A549 (cell line): ENCODE measurements around the gene SNAI3. TPM values are rescaled to one million over a fixed set of nuclear protein-coding genes. Genes with fewer than 3 reads are reported as not detected.

Source experiments
- ATAC-seq, 2 experiments: fragments of 200-7000 bp in 1 of 2; fragments of >200 bp in 1 of 2; cut with Nextera tagmentation in 1 of 2; cut with Tn5 transposase in 1 of 2; 3 replicates each; pipeline versions ENCODE4 v1.8.0 to v1.9.1; 2018 to 2020; ENCODE audit warnings: mild to moderate bottlenecking in 1 of 2, moderate library complexity in 1 of 2
- CTCF ChIA-PET: fragments of 300-600 bp; sonication (Branson Sonifier 250); formaldehyde crosslinking; extraction: SDS; loops from one replicate; lab custom pipeline; 2021; ENCODE audit warnings: antibody characterized with exemption, inconsistent platforms; lab: Yijun Ruan, JAX
- POLR2A ChIA-PET: fragments of 350-600 bp; formaldehyde crosslinking; extraction: SDS; loops from one replicate; lab custom pipeline; 2021; ENCODE audit warnings: antibody characterized with exemption, inconsistent platforms; lab: Yijun Ruan, JAX
- DNase-seq, 2 experiments: peaks; one replicate each; pipeline versions ENCODE4 v3.0.0 to v3.0.0-alpha.2; 2011 to 2016; ENCODE audit warnings: low read depth in 1 of 2, low spot score in 1 of 2
- FAIRE-seq: peaks from 2 replicates; lab custom pipeline; 2011; peaks lifted over from hg19 to GRCh38; lab: Jason Lieb, UNC
- H3K27ac ChIP-seq, 2 experiments: fragments of >200 bp; sonication (Bioruptor Twin); formaldehyde crosslinking; 3 replicates each; pipeline ENCODE4 v1.5.1; 2016 to 2017
- H3K4me1 ChIP-seq: fragments of >200 bp; sonication (Bioruptor Twin); formaldehyde crosslinking; 3 replicates; pipeline ENCODE4 v1.6.1; 2016
- H3K4me2 ChIP-seq: fragments of >200 bp; sonication (Bioruptor Twin); formaldehyde crosslinking; 3 replicates; pipeline ENCODE4 v1.6.1; 2016
- H3K4me3 ChIP-seq: fragments of >200 bp; sonication (Bioruptor Twin); formaldehyde crosslinking; 3 replicates; pipeline ENCODE4 v1.5.1; 2016
- H3K9me3 ChIP-seq: fragments of >200 bp; sonication (Bioruptor Twin); formaldehyde crosslinking; 3 replicates; pipeline ENCODE4 v1.6.1; 2016
- ATOH8 ChIP-seq: fragments of 250-450 bp; sonication (Bioruptor Pico); IDR thresholded peaks from 2 replicates; pipeline ENCODE4 v1.5.0; 2020; ENCODE audit warnings: low read depth, mild to moderate bottlenecking, moderate library complexity
- BHLHE40 ChIP-seq: IDR thresholded peaks from 2 replicates; pipeline ENCODE4 v1.6.1; 2012; ENCODE audit warnings: low read depth, low read length, inconsistent platforms
- CEBPB ChIP-seq, 2 experiments: fragments of >200 bp in 1 of 2; sonication (Bioruptor Twin) in 1 of 2; formaldehyde crosslinking in 1 of 2; IDR thresholded peaks; 2 replicates each; pipeline ENCODE4 v1.6.1; 2012 to 2016
- CHD4 ChIP-seq: fragments of 200-600 bp; sonication (generic); IDR thresholded peaks from 2 replicates; pipeline ENCODE4 v1.6.1; 2016; ENCODE audit warnings: antibody characterized with exemption, mild to moderate bottlenecking, borderline replicate concordance
- CTCF ChIP-seq: fragments of >200 bp; sonication (Bioruptor Twin); formaldehyde crosslinking; IDR thresholded peaks from 3 replicates; pipeline ENCODE4 v1.5.1; 2016
- E2F6 ChIP-seq: IDR thresholded peaks from 2 replicates; pipeline ENCODE4 v1.6.1; 2012; ENCODE audit warnings: low read depth, borderline replicate concordance
- EHF ChIP-seq: fragments of 250-450 bp; sonication (Bioruptor Pico); IDR thresholded peaks from 2 replicates; pipeline ENCODE4 v1.5.0; 2020; ENCODE audit warnings: mild to moderate bottlenecking
- EP300 ChIP-seq, 2 experiments: fragments of >200 bp; sonication (Bioruptor Twin); formaldehyde crosslinking; IDR thresholded peaks; 2 replicates in 1 of 2; 3 replicates in 1 of 2; pipeline ENCODE4 v1.6.1; 2016 to 2017
- ESRRA ChIP-seq: fragments of 150-350 bp; IDR thresholded peaks from 2 replicates; pipeline ENCODE4 v1.6.1; 2014; ENCODE audit warnings: mild to moderate bottlenecking, low read length, borderline replicate concordance
- FOSB ChIP-seq: fragments of 250-450 bp; sonication (Bioruptor Pico); IDR thresholded peaks from 2 replicates; pipeline ENCODE4 v1.5.0; 2020; ENCODE audit warnings: mild to moderate bottlenecking, moderate library complexity
- FOSL2 ChIP-seq, 2 experiments: fragments of 450-650 bp in 1 of 2; fragments of >200 bp in 1 of 2; sonication (Bioruptor Twin) in 1 of 2; formaldehyde crosslinking; IDR thresholded peaks; 2 replicates each; pipeline versions ENCODE4 v1.5.0 to v1.6.1; 2016 to 2020; ENCODE audit warnings: mild to moderate bottlenecking in 1 of 2, moderate library complexity in 1 of 2
- FOXS1 ChIP-seq: fragments of 250-450 bp; sonication (Bioruptor Pico); IDR thresholded peaks from 2 replicates; pipeline ENCODE4 v1.5.0; 2020; ENCODE audit warnings: mild to moderate bottlenecking, moderate library complexity
- HEYL ChIP-seq: fragments of 250-450 bp; sonication (Bioruptor Pico); IDR thresholded peaks from 2 replicates; pipeline ENCODE4 v1.8.0; 2021; ENCODE audit warnings: mild to moderate bottlenecking, moderate library complexity
- HOXB13 ChIP-seq: fragments of 250-450 bp; sonication (Bioruptor Pico); IDR thresholded peaks from 2 replicates; pipeline ENCODE4 v1.5.0; 2020; ENCODE audit warnings: low read depth, mild to moderate bottlenecking, moderate library complexity
- JUN ChIP-seq, 2 experiments: fragments of >200 bp; sonication (Bioruptor Twin); formaldehyde crosslinking; IDR thresholded peaks; 2 replicates in 1 of 2; 3 replicates in 1 of 2; pipeline ENCODE4 v1.6.1; 2016 to 2017
- JUNB ChIP-seq: fragments of >200 bp; sonication (Bioruptor Twin); formaldehyde crosslinking; IDR thresholded peaks from 2 replicates; pipeline ENCODE4 v1.6.1; 2016
- KDM5A ChIP-seq: fragments of 200-600 bp; sonication (generic); IDR thresholded peaks from 2 replicates; pipeline ENCODE4 v1.6.1; 2016; ENCODE audit warnings: antibody characterized with exemption, mild to moderate bottlenecking
- MYC ChIP-seq: IDR thresholded peaks from 2 replicates; pipeline ENCODE4 v1.6.1; 2012; ENCODE audit warnings: mild to moderate bottlenecking, inconsistent platforms, low read length, improper control_type of control experiment, borderline replicate concordance
- NFE2L2 ChIP-seq: fragments of 150-350 bp; conservative IDR thresholded peaks from 2 replicates; pipeline ENCODE4 v1.6.1; 2014; ENCODE audit warnings: low read length
- PHF8 ChIP-seq: fragments of 200-600 bp; sonication (generic); IDR thresholded peaks from 2 replicates; pipeline ENCODE4 v1.6.1; 2016; ENCODE audit warnings: low read depth, mild to moderate bottlenecking, antibody characterized with exemption, moderate library complexity, borderline replicate concordance
- POLR2A ChIP-seq: IDR thresholded peaks from 2 replicates; pipeline ENCODE4 v1.6.1; 2012; ENCODE audit warnings: mild to moderate bottlenecking, low read length
- POLR2AphosphoS2 ChIP-seq: conservative IDR thresholded peaks from 2 replicates; pipeline ENCODE4 v1.6.1; 2012; ENCODE audit warnings: low read length, improper control_type of control experiment, inconsistent platforms
- TFCP2L1 ChIP-seq: fragments of 250-450 bp; sonication (Bioruptor Pico); IDR thresholded peaks from 2 replicates; pipeline ENCODE4 v1.5.0; 2021; ENCODE audit warnings: mild to moderate bottlenecking
- TP53 ChIP-seq: fragments of 250-450 bp; sonication (Bioruptor Pico); IDR thresholded peaks from 2 replicates; pipeline ENCODE4 v1.5.0; 2021; ENCODE audit warnings: mild to moderate bottlenecking, moderate library complexity
- USF2 ChIP-seq: fragments of 450-650 bp; IDR thresholded peaks from 2 replicates; pipeline ENCODE4 v1.6.1; 2014; ENCODE audit warnings: antibody characterized with exemption
- ZNF302 ChIP-seq: fragments of 250-450 bp; sonication (Bioruptor Pico); IDR thresholded peaks from 2 replicates; pipeline ENCODE4 v1.9.0; 2021; ENCODE audit warnings: inconsistent platforms, mild to moderate bottlenecking, moderate library complexity
- ZSCAN20 ChIP-seq: fragments of 250-450 bp; sonication (Bioruptor Pico); IDR thresholded peaks from 2 replicates; pipeline ENCODE4 v1.8.0; 2022; ENCODE audit warnings: mild to moderate bottlenecking, moderate library complexity
- WGBS: methylation state at CpG from one replicate; pipeline ENCODE4 v1.1.6; 2017; ENCODE audit errors: missing lambda C conversion rate; 5-methylcytosine and 5-hydroxymethylcytosine counted together
- polyA plus RNA-seq, 4 experiments: library from polyadenylated mRNA; depleted of rRNA in 3 of 4; stranded (reverse); fragments of >200 nt; fragmentation: RNase III in 1 of 4; extraction: RNeasy Plus Mini Kit Qiagen cat#74134 plus additional on column Dnase treatment in 1 of 4; gene quantifications; 2 replicates in 3 of 4; 3 replicates in 1 of 4; pipeline ENCODE4 v1.2.3, GENCODE V29; 2011 to 2017

SNAI3 gene
- polyA plus RNA-seq, 2 of the 4 experiments (the other 2 are of a cell fraction): not detected

GRCh38 chr16:88725609-88726407, 39.5 kb upstream of the SNAI3 start:
- no peak overlapping the region for H3K4me2 ChIP-seq
- H3K4me3 ChIP-seq: no peak overlapping the region
- H3K4me1 ChIP-seq: no peaks in the 10 kb centered on the region
- no peak overlapping the region for H3K27ac ChIP-seq
- ChIA-PET POLR2A (no interaction called here), CTCF (interaction anchor here (1.1 to 9.1 kb wide), 2 partner anchors 10 to 17 kb away, joined by 4 to 105 read pairs; no protein-coding TSS in a partner anchor)
- 82% methylated on average over 17 of the region's 32 CpGs for WGBS
- H3K9me3 ChIP-seq: no peaks in the 10 kb centered on the region
- peak; percentile 11 to 16; a peak in 4 of 6 replicates for ATAC-seq
- DNase-seq: no peak
- no peak for FAIRE-seq
- TF ChIP-seq POLR2A (no peak), PHF8 (no peak), JUN (IDR thresholded peaks at IDR 0.05) (no peak), HEYL (CRISPR knock-in tag) (no peak), BHLHE40 (no peak), ATOH8 (CRISPR knock-in tag) (no peak), KDM5A (no peak)

- POLR2A ChIA-PET: no interaction called here
- TF ChIP-seq CEBPB (IDR thresholded peaks at IDR 0.05): no peak
- no peak for TF ChIP-seq EHF (CRISPR knock-in tag)
- TF ChIP-seq TP53 (CRISPR knock-in tag): no peak
- no peak for TF ChIP-seq JUNB
- TF ChIP-seq FOSB (CRISPR knock-in tag): no peak
- no peak for TF ChIP-seq ZNF302 (CRISPR knock-in tag)
- no peak for TF ChIP-seq ZSCAN20 (CRISPR knock-in tag)
- TF ChIP-seq FOXS1 (CRISPR knock-in tag): no peak
- no peak for TF ChIP-seq POLR2AphosphoS2
- TF ChIP-seq CHD4: no peak
- TF ChIP-seq E2F6: no peak
- TF ChIP-seq KDM5A: no peak
- no peak for TF ChIP-seq FOSL2 (IDR thresholded peaks at IDR 0.05)
- TF ChIP-seq FOSL2 (CRISPR knock-in tag; IDR thresholded peaks at IDR 0.05): no peak
- TF ChIP-seq, all 56 proteins: peak for 0
- no peak overlapping the region; a peak in 1 of 6 replicates for H3K27ac ChIP-seq
- no peak for DNase-seq
- H3K9me3 ChIP-seq: no peaks in the 10 kb centered on the region
- CTCF ChIA-PET: interaction anchor here (1.1 to 9.1 kb wide), 2 partner anchors 11 to 18 kb away, joined by 4 to 105 read pairs; no protein-coding TSS in a partner anchor
- no peak overlapping the region for H3K4me2 ChIP-seq
- no peaks in the 10 kb centered on the region for H3K4me1 ChIP-seq
- no peak overlapping the region for H3K4me3 ChIP-seq
- 84% methylated on average over 19 of the region's 31 CpGs for WGBS
- no peak for FAIRE-seq
- ATAC-seq: peak; percentile 4 to 9; a peak in 2 of 6 replicates
These were observed 38.7 kb upstream of the SNAI3 start for GRCh38 chr16:88724855-88725555.

GRCh38 chr16:88723911-88724310, 37.6 kb upstream of the SNAI3 start:
- no peak for ATAC-seq
- DNase-seq: no peak
- WGBS: 97% methylated on average over 13 of the region's 17 CpGs
- Histone ChIP-seq H3K4me1 (no peaks in the 10 kb centered on the region), H3K4me3 (no peak overlapping the region), H3K27ac (no peak overlapping the region), H3K4me2 (no peak overlapping the region), H3K9me3 (no peaks in the 10 kb centered on the region)
- FAIRE-seq: no peak
- CTCF ChIA-PET: interaction anchor here (1.0 to 9.1 kb wide), 5 partner anchors 12 to 39 kb away, joined by 3 to 105 read pairs (median 4); no protein-coding TSS in a partner anchor
- POLR2A ChIA-PET: no interaction called here
- TF ChIP-seq NFE2L2 (no peak), TFCP2L1 (CRISPR knock-in tag) (no peak), EHF (CRISPR knock-in tag) (no peak), E2F6 (no peak), FOSL2 (IDR thresholded peaks at IDR 0.05) (no peak), FOSL2 (CRISPR knock-in tag; IDR thresholded peaks at IDR 0.05) (no peak), EP300 (IDR thresholded peaks at IDR 0.05) (no peak), USF2 (no peak), POLR2AphosphoS2 (no peak), HOXB13 (CRISPR knock-in tag) (no peak), MYC (no peak), POLR2A (no peak), CTCF (no peak), ESRRA (no peak), ZNF302 (CRISPR knock-in tag) (no peak), JUNB (no peak)
